ENCODE results near the gene B4GALNT3. TPM values are rescaled to one million over a fixed set of nuclear protein-coding genes. Genes with fewer than 3 reads are reported as not detected.

The B4GALNT3 gene
- total RNA-seq, 1 experiment from 2014 or later = 23.3 TPM

GRCh38 chr12:612293-612692 lies 152.6 kb downstream of the B4GALNT3 start:
- peaks cover 3% of the 10 kb centered on the region for H3K27me3 Mint-ChIP-seq (ENCODE audit: low read depth)
- no peak overlapping the region for H3K4ac ChIP-seq (ENCODE audit: low read depth, low read length)

More at GRCh38 chr12:612293-612692, 152.6 kb downstream of the B4GALNT3 start:
- Histone ChIP-seq H3K9ac (ENCODE audit: extremely low read depth, insufficient read length, low read length) (no peak overlapping the region), H3K4me1 (ENCODE audit: insufficient read depth, low read length) (no peaks in the 10 kb centered on the region), H4K5ac (ENCODE audit: insufficient read length, low read depth, low read length) (no peak overlapping the region), H3K4me2 (ENCODE audit: insufficient read depth, insufficient read length, low read length) (no peak overlapping the region), H3K9me3 (ENCODE audit: control insufficient read depth, low read depth, low read length) (no peaks in the 10 kb centered on the region), H4K91ac (ENCODE audit: insufficient read length, low read depth, low read length) (no peak overlapping the region), H4K20me1 (ENCODE audit: control insufficient read depth, insufficient read depth, insufficient read length) (no peaks in the 10 kb centered on the region), H2AFZ (ENCODE audit: low read length) (no peak overlapping the region), H3K27ac (ENCODE audit: insufficient read length, low read depth, low read length) (no peak overlapping the region), H3K79me2 (ENCODE audit: insufficient read depth, low read length) (no peaks in the 10 kb centered on the region), H2BK12ac (ENCODE audit: insufficient read length, low read depth, low read length) (no peak overlapping the region), H3K56ac (ENCODE audit: insufficient read length, low read depth, low read length) (peak overlapping the region; percentile 22), H2AK5ac (ENCODE audit: insufficient read length, low read length) (no peak overlapping the region), H3K14ac (ENCODE audit: insufficient read depth, low read length) (no peak overlapping the region), H3K23ac (ENCODE audit: insufficient read length, low read depth, low read length) (no peak overlapping the region), H3K18ac (ENCODE audit: insufficient read length, low read depth, low read length) (no peak overlapping the region), H3K79me1 (ENCODE audit: insufficient read depth, low read depth, low read length, poor library complexity, severe bottlenecking) (no peaks in the 10 kb centered on the region), H4K8ac (replicated peaks; ENCODE audit: insufficient read length, low read depth, low read length) (no peak overlapping the region), H2BK5ac (ENCODE audit: insufficient read length, low read length) (no peak overlapping the region), H3K27me3 (ENCODE audit: insufficient read depth, low read length) (no peaks in the 10 kb centered on the region), H2BK20ac (ENCODE audit: low read depth, low read length, poor library complexity, severe bottlenecking) (no peak overlapping the region), H2BK120ac (ENCODE audit: low read depth, low read length, poor library complexity, severe bottlenecking) (no peak overlapping the region), H3T11ph (ENCODE audit: low read length) (no peak overlapping the region), H2BK15ac (ENCODE audit: low read depth, low read length) (no peak overlapping the region), H3K23me2 (ENCODE audit: insufficient read length, low read depth, low read length, poor library complexity, severe bottlenecking) (no peaks in the 10 kb centered on the region)
- no CpG with 5 or more reads among the region's 7 CpGs for WGBS (ENCODE audit: extremely low coverage, insufficient read length, low lambda C conversion rate)
- Mint-ChIP-seq H3K4me1 (peaks cover 12% of the 10 kb centered on the region in 2 experiments), H3K27ac (no peak overlapping the region; a peak in 1 of 7 replicates), H3K36me3 (ENCODE audit: insufficient read depth in 1 of 3, low read depth in 3 of 3) (no peaks in the 10 kb centered on the region), H3K4me3 (no peak overlapping the region), H3K9me3 (no peaks in the 10 kb centered on the region)
- no peak for DNase-seq
- no peak for TF ChIP-seq CTCF (conservative IDR thresholded peaks at IDR 0.05)

Measured in H9 (cell line).